GM10266 (cell line): ENCODE data around the gene MAP3K13.
"Not testable (repeated sequence)": the region's sequence is repeated elsewhere in the genome, so short reads cannot be mapped to it uniquely, and the experiment has no call there.

Source experiments
- DNase-seq: peaks from one replicate; pipeline ENCODE4 v3.0.0; 2012; ENCODE audit errors: extremely low spot score
- TF ChIP-seq, protein P1 (sequence below): IDR thresholded peaks from 2 replicates; pipeline ENCODE4 v1.5.1; 2012; ENCODE audit warnings: mild to moderate bottlenecking, low read depth; ENCODE audit not compliant: control insufficient read depth, insufficient read depth; ENCODE audit errors: missing control alignments

Gene MAP3K13

DNA sequence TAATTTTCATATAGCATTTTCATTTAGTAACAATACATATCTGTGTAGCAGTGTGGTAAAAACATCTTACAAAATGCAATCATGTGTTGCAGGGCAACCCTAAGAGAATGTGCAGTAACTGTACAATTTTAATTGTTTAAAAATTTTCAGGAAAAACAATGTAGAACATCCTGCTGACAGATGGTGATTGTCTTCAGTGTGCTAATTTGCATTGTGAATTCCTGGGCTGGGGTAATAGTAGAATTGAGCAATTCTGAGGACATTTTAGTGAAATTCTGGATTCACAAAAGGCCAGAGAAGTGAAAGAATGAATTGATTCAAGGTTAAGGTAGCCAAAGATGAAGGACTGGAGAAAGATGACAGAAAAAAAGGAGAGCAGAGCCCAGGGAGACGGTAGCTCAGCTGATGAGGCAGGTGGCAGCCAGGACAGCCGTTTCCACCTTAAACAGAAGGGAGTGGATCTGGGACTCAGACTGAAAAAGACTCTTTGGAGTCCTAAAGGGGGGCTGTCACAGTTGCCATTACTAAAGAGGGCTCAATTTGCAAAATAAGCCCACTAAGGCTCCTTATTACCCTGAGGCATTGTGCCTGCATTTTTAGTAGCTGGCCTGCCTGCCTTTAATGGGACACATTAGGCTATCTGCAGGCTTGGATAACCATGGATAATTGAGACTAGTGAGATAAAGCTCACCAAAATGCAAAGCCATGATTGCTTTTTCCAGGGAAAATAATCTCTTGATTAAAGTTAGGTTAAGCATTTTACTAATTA is 8.6 kb downstream of the MAP3K13 start:
- DNase-seq: no peak
- TF ChIP-seq, protein P1, sequence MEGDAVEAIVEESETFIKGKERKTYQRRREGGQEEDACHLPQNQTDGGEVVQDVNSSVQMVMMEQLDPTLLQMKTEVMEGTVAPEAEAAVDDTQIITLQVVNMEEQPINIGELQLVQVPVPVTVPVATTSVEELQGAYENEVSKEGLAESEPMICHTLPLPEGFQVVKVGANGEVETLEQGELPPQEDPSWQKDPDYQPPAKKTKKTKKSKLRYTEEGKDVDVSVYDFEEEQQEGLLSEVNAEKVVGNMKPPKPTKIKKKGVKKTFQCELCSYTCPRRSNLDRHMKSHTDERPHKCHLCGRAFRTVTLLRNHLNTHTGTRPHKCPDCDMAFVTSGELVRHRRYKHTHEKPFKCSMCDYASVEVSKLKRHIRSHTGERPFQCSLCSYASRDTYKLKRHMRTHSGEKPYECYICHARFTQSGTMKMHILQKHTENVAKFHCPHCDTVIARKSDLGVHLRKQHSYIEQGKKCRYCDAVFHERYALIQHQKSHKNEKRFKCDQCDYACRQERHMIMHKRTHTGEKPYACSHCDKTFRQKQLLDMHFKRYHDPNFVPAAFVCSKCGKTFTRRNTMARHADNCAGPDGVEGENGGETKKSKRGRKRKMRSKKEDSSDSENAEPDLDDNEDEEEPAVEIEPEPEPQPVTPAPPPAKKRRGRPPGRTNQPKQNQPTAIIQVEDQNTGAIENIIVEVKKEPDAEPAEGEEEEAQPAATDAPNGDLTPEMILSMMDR: no peak

DNA sequence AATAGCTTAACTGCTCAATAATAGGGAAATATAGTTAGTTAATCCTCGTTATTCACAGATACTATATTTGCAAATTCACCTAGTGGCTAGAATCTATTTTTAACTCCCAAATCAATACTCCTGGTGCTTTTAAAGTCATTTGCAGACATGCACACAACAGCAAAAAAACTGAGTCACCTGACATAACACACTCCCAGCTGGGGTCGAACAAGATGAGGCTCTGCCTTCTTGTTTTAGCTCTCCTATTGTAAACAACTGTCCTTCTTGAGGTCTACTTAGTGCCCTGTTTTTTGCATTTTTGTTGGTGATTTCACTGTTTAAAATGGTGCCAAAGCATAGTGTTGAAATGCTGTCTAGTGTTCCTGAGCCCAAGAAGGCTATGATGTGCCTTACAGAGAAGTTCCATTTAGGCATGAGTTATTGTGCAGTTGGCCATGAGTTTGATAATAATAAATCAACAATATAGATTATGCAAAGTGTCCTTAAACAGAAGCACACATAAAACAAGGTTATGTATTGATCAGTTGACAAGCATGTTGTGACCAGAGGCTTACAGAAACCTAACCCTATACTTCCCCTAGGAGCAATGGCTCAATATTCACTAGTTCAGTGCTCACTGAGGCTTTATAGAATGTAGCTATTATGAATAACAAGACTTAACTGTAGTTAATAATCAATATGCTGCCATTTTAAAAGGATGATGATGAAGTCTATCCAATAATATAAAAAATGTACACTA is 18.6 kb downstream of the MAP3K13 start:
- TF ChIP-seq, protein P1: no peak
- no peak for DNase-seq

DNA sequence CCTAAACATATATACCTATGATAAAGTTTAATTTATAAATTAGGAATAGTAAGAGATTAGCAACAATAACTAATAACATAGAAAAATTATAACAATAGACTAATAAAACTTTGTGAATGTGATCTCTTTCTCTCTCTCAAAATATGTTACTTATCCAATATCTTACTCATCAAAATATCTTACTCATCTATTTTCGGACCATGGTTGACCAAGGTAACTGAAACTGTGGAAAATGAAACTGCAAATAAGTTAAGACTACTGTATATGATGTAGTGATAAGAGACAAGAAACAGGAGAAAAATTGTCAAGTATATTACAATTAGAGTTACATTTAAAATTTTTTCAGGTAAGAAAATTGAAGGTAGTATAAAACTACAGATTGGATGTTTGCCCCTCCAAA is 19.2 kb downstream of the MAP3K13 start:
- TF ChIP-seq, protein P1: no peak
- DNase-seq: no peak

DNA sequence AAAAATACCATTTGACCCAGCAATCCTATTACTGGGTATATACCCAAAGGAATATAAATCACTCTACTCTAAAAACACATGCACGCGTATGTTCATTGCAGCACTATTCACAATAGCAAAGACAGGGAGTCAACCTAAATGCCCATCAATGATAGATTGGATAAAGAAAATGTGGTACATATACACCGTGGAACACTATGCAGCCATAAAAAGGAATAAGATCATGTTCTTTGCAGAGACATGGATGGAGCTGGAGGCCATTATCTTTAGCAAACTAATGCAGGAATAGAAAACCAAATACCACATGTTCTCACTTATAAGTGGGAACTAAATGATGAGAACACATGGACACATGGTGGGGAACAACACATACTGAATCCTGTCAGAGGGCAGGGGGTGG is 23.6 kb downstream of the MAP3K13 start:
- not testable (repeated sequence) for DNase-seq

DNA sequence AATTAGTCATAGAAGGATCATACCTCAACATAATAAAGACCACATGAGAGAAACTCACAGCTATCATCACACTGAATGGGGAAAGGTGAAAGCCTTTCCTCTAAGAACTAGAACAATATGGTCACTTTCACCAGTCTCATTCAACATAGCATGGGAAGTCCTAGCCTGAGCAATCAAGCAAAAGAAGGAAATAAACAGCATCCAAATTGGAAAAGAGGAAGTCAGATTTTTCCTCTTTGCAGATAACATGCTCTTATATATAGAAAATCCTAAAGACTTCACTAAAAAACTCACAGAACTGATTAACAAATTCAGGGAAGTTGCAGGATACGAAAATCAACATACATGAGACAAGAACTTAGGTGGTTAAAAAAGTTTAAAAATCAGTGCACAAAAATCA is 24.7 kb downstream of the MAP3K13 start:
- TF ChIP-seq, protein P1: no peak
- DNase-seq: no peak

DNA sequence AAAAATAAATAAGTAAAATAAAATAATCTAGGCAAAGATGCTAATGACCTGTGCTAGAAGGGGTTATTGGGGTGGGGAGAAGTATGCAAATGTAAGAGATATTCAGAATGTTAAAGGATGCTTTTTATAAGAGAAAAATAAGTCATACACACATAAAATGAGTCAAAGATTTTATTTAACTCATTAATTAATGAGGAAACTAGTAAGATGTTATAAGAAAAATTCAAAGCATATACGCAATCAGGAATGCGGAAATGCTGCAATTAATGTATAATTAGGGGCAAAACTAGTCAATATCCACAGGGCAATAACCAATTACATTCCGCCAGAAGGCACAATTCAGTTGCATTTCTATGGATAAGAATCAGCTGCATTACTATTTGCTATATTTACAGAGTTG is 30.1 kb downstream of the MAP3K13 start:
- TF ChIP-seq, protein P1: no peak
- no peak for DNase-seq

DNA sequence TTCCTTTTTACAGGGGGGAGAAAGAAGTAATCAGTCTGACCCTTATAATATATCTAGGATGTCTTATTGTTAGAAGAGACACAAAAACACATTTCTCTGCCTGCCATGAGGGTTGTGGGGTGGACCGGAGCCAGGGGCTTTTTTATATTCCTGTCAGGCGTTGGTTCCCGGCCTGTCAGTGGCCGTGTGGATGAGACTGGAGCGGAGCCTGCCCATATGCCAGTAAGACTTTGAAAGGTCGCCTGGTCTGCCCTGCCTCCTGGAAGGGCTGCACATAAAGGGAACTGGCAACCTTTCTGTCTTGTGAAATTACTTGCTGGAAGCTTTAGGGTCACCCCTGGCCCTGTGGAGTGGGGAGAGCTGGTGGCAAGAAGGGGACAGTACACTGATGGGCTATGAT is 34.7 kb downstream of the MAP3K13 start:
- TF ChIP-seq, protein P1: no peak
- no peak for DNase-seq
